Lung (tissue), 12 donors: ENCODE data around the gene RCBTB2. TPM values are rescaled to one million over a fixed set of nuclear protein-coding genes. Genes with fewer than 3 reads are reported as not detected.

Experiments
- ATAC-seq: fragments of 200-7000 bp; cut with Tn5 transposase; one replicate; pipeline ENCODE4 v1.9.1; 2020; ENCODE audit warnings: moderate number of reproducible peaks; ENCODE audit not compliant: insufficient read depth, low FRiP score
- DNase-seq, 3 donors: peaks; one replicate each; pipeline ENCODE4 v3.0.0-alpha.2; 2013 to 2017
- H3K27ac ChIP-seq, 2 donors: one replicate each; pipeline ENCODE4 v1.5.1; 2013; ENCODE audit warnings: mild to moderate bottlenecking in 2 of 2, moderate library complexity in 2 of 2, control low read depth in 1 of 2, inconsistent platforms in 1 of 2, low read depth in 1 of 2, low read length in 1 of 2
- H3K27me3 ChIP-seq, 3 donors: one replicate each; pipeline ENCODE4 v1.5.1; 2013; ENCODE audit warnings: low read length in 2 of 3; ENCODE audit not compliant: control insufficient read depth in 3 of 3, insufficient read depth in 3 of 3
- H3K36me3 ChIP-seq, 4 donors: one replicate each; pipeline ENCODE4 v1.5.1; 2013; ENCODE audit warnings: low read length in 4 of 4, mild to moderate bottlenecking in 1 of 4, moderate library complexity in 1 of 4; ENCODE audit not compliant: control insufficient read depth in 4 of 4, insufficient read depth in 4 of 4
- H3K4me1 ChIP-seq, 5 donors: one replicate each; pipeline ENCODE4 v1.5.1; 2013; ENCODE audit warnings: low read length in 5 of 5, mild to moderate bottlenecking in 2 of 5, moderate library complexity in 1 of 5; ENCODE audit not compliant: control insufficient read depth in 5 of 5, insufficient read depth in 5 of 5
- H3K4me3 ChIP-seq: one replicate; pipeline ENCODE4 v1.5.1; 2013; ENCODE audit warnings: mild to moderate bottlenecking, control low read depth, moderate library complexity
- H3K9ac ChIP-seq, 2 donors: one replicate each; pipeline ENCODE4 v1.5.1; 2013; ENCODE audit warnings: low read length in 2 of 2, control low read depth in 1 of 2; ENCODE audit not compliant: insufficient read depth in 1 of 2
- H3K9me3 ChIP-seq, 4 donors: one replicate each; pipeline ENCODE4 v1.5.1; 2013; ENCODE audit warnings: low read length in 3 of 4, mild to moderate bottlenecking in 1 of 4, moderate library complexity in 1 of 4; ENCODE audit not compliant: control insufficient read depth in 4 of 4, insufficient read depth in 3 of 4
- WGBS, 2 donors: extraction: QIAGEN DNeasy Blood & Tissue Kit; methylation state at CpG; one replicate each; pipeline ENCODE4 v1.1.7; 2013; 5-methylcytosine and 5-hydroxymethylcytosine counted together
- polyA plus RNA-seq, 2 donors: library from polyadenylated mRNA; stranded (reverse); fragments of 200-250 nt; gene quantifications; one replicate each; pipeline ENCODE4 v1.2.1, GENCODE V29; 2013
- total RNA-seq, 2 donors: library from RNA; depleted of rRNA in 1 of 2; stranded (reverse); fragments of >200 nt in 1 of 2; gene quantifications; one replicate each; pipeline ENCODE4 v1.2.1, GENCODE V29; 2014 to 2021
- TF ChIP-seq, protein P1 (sequence below): IDR thresholded peaks from 2 replicates; pipeline ENCODE4 v1.5.1; 2012; ENCODE audit warnings: mild to moderate bottlenecking; ENCODE audit errors: control extremely low read depth, extremely low read depth
- donor health status: control.
- donor health status: control.
- donor health status: Bipolar disorder and iron deficiency.
- donor health status: healthy.
- donor health status: DM: yes; HTN: yes; CAD: no.

RCBTB2 gene
- total and polyA plus RNA-seq, 4 donors = 8.5 to 18.4 (median 12.1) TPM

DNA sequence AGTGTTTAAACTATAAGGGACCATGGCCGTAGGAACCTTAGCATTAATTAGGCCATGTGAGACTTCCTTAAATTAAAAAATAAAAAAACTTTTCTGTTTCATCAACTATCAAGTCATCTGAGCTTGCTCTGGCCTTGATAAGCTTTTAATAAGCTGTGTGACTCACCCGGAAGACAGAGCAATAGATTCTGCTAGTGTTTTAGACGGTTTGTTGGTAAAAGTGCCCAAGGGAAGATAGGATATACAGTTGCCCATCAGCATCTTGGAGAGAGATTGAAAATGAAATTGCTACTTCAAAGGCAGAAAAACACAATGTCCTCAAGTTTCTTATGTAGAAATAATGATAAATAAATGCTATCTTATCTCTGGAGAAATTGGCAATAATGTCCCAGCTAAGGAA lies 31.2 kb upstream of the RCBTB2 start:
- no peak overlapping the region for H3K27ac ChIP-seq
- TF ChIP-seq, protein P1, sequence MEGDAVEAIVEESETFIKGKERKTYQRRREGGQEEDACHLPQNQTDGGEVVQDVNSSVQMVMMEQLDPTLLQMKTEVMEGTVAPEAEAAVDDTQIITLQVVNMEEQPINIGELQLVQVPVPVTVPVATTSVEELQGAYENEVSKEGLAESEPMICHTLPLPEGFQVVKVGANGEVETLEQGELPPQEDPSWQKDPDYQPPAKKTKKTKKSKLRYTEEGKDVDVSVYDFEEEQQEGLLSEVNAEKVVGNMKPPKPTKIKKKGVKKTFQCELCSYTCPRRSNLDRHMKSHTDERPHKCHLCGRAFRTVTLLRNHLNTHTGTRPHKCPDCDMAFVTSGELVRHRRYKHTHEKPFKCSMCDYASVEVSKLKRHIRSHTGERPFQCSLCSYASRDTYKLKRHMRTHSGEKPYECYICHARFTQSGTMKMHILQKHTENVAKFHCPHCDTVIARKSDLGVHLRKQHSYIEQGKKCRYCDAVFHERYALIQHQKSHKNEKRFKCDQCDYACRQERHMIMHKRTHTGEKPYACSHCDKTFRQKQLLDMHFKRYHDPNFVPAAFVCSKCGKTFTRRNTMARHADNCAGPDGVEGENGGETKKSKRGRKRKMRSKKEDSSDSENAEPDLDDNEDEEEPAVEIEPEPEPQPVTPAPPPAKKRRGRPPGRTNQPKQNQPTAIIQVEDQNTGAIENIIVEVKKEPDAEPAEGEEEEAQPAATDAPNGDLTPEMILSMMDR = no peak
- no peaks in the 10 kb centered on the region for H3K9me3 ChIP-seq
- H3K9ac ChIP-seq = no peak overlapping the region
- ATAC-seq = no peak
- DNase-seq = peak in 2 of 3 donors; percentile 54 to 57
- no peak overlapping the region for H3K4me3 ChIP-seq
- no peaks in the 10 kb centered on the region for H3K27me3 ChIP-seq
- WGBS, 2 donors = 59 to 83% methylated on average over 3 of the region's 3 CpGs
- peaks cover 1 to 37% (median 6%) of the 10 kb centered on the region in 5 donors for H3K4me1 ChIP-seq
- H3K36me3 ChIP-seq = no peaks in the 10 kb centered on the region

DNA sequence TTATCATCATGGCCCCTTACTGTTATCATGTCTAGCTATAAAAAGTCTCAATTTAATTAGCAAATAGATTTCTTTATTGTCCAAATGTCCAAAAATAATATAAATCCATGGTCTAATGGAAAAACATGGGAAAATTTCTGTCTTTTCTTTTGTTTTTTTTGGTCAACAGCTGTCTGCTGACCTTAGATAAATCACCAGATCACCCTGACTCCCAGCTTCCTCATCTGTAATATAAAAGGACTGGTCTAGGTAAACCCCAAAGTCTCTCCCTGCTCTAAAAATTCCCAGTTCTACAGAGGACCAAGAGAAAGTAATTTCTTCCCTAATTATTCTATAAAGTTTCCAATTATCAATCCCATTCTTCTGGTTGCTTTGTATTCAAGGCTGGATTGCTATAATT lies 30.7 kb upstream of the RCBTB2 start:
- H3K4me1 ChIP-seq = peaks cover 1 to 36% (median 6%) of the 10 kb centered on the region in 5 donors
- no peak overlapping the region for H3K4me3 ChIP-seq
- H3K36me3 ChIP-seq = no peaks in the 10 kb centered on the region
- no peak overlapping the region for H3K27ac ChIP-seq
- no peaks in the 10 kb centered on the region for H3K27me3 ChIP-seq
- no peak for DNase-seq
- H3K9ac ChIP-seq = no peak overlapping the region
- TF ChIP-seq, protein P1 = no peak
- ATAC-seq = no peak
- H3K9me3 ChIP-seq = no peaks in the 10 kb centered on the region

DNA sequence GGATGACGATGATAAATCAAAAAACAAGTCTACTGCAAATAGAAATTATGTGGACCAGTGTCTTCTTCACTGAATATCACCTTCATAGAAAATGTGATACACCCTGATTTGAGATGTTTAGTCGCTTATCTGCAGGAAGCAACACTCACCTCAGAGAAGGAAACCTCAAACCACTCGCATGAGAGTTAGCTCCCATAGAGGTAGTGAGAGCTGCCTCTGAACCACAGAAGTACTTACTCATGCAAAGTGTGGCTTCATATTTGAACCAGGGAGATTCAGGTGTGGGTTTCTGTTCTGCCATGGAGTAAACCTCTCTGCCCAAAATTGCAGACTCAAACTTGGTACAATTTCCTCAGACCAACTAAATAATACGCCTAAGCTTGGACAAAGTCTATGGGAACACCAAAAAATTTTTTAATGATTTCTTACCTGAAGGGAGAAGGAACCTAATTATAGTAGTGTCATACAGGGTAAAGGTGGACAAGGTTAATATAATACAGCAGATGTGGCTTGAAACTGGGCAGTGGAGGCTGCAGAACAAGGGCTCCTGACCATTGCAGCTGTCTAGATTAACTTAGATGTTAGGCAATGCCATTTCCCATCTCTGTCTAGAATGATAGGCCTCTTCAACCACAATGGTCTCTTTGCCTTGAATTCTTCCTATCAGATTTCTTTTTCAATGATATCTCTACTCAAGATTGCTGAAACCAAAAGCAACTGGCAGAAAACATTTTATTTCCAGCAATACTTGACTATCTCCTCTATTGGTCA lies 29.6 kb upstream of the RCBTB2 start:
- Histone ChIP-seq H3K9ac (no peak overlapping the region), H3K27ac (no peak overlapping the region), H3K4me1 (peaks cover 0 to 24% (median 0%) of the 10 kb centered on the region in 5 donors), H3K36me3 (no peaks in the 10 kb centered on the region), H3K9me3 (no peaks in the 10 kb centered on the region), H3K27me3 (no peaks in the 10 kb centered on the region), H3K4me3 (no peak overlapping the region)
- peak; percentile 69 for ATAC-seq
- TF ChIP-seq, protein P1 = no peak
- no peak for DNase-seq
- WGBS, 2 donors = 34 to 71% methylated on average over 4 of the region's 4 CpGs
